ENCODE data around the gene ALDH4A1. TPM values are rescaled to one million over a fixed set of nuclear protein-coding genes. Genes with fewer than 3 reads are reported as not detected.

The ALDH4A1 gene
- total RNA-seq, 1 experiment from 2014 or later = 26.1 TPM

DNA sequence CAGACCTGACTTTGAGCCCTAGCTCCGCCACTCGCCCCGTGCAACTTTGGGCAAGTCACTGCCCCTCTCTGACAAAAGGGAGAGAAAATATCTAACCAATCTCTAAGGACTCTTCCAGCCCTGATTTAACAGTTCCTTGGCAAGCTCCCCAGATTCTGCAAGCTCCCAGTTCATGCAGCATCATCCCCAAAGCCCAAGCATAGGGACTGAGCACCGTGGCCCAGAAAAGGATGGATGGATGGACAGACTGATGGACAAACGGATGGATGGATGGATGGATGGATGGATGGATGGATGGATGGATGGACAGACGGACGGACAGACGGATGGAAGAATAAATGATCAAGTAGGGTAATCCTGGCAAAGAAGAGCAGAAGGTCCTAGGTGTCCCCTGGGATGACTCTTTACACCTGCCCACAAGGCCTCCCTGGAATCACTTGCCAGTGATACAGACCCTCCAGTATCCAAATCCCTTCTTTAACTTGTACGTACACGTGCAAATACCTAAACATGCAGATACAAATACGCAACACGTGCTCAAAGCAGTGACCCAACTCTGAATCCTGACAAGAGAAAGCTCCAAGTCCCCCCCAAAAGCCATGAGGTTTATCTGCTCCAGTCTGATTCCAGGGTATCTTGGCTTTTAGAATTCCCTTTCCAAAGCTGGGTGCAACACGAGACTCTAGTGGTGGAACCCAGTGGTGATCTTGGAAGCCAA, 38.1 kb upstream of the ALDH4A1 start:
- no peak overlapping the region for H3K56ac ChIP-seq (ENCODE audit: insufficient read length, low read depth, low read length)
- no peaks in the 10 kb centered on the region for H3K79me2 ChIP-seq (ENCODE audit: insufficient read depth, low read length)
- no peak overlapping the region for H3K23ac ChIP-seq (ENCODE audit: insufficient read length, low read depth, low read length)
- no peak overlapping the region for H3K4me3 Mint-ChIP-seq
- H4K20me1 ChIP-seq (ENCODE audit: control insufficient read depth, insufficient read depth, insufficient read length) = no peaks in the 10 kb centered on the region
- WGBS (ENCODE audit: extremely low coverage, insufficient read length, low lambda C conversion rate) = no CpG with 5 or more reads among the region's 13 CpGs
- no peaks in the 10 kb centered on the region for H3K9me3 ChIP-seq (ENCODE audit: control insufficient read depth, low read depth, low read length)
- H3K4me1 Mint-ChIP-seq = peaks cover 51 to 65% of the 10 kb centered on the region in 2 experiments
- no peaks in the 10 kb centered on the region; a peak in 1 of 7 replicates for H3K36me3 Mint-ChIP-seq (ENCODE audit: insufficient read depth in 1 of 3, low read depth in 3 of 3)
- no peaks in the 10 kb centered on the region for H3K27me3 ChIP-seq (ENCODE audit: insufficient read depth, low read length)
- H4K8ac ChIP-seq (replicated peaks; ENCODE audit: insufficient read length, low read depth, low read length) = no peak overlapping the region
- H3K9me3 Mint-ChIP-seq = no peaks in the 10 kb centered on the region; a peak in 2 of 5 replicates
- no peak overlapping the region for H4K91ac ChIP-seq (ENCODE audit: insufficient read length, low read depth, low read length)
- no peak overlapping the region for H3K4me2 ChIP-seq (ENCODE audit: insufficient read depth, insufficient read length, low read length)
- no peak for DNase-seq
- H2BK15ac ChIP-seq (ENCODE audit: low read depth, low read length) = no peak overlapping the region
- no peaks in the 10 kb centered on the region for H3K23me2 ChIP-seq (ENCODE audit: insufficient read length, low read depth, low read length, poor library complexity, severe bottlenecking)
- H3T11ph ChIP-seq (ENCODE audit: low read length) = no peak overlapping the region
- H2AFZ ChIP-seq (ENCODE audit: low read length) = no peak overlapping the region
- no peak overlapping the region for H2BK5ac ChIP-seq (ENCODE audit: insufficient read length, low read length)
- no peak overlapping the region for H4K5ac ChIP-seq (ENCODE audit: insufficient read length, low read depth, low read length)
- TF ChIP-seq, protein P1, sequence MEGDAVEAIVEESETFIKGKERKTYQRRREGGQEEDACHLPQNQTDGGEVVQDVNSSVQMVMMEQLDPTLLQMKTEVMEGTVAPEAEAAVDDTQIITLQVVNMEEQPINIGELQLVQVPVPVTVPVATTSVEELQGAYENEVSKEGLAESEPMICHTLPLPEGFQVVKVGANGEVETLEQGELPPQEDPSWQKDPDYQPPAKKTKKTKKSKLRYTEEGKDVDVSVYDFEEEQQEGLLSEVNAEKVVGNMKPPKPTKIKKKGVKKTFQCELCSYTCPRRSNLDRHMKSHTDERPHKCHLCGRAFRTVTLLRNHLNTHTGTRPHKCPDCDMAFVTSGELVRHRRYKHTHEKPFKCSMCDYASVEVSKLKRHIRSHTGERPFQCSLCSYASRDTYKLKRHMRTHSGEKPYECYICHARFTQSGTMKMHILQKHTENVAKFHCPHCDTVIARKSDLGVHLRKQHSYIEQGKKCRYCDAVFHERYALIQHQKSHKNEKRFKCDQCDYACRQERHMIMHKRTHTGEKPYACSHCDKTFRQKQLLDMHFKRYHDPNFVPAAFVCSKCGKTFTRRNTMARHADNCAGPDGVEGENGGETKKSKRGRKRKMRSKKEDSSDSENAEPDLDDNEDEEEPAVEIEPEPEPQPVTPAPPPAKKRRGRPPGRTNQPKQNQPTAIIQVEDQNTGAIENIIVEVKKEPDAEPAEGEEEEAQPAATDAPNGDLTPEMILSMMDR (conservative IDR thresholded peaks at IDR 0.05) = no peak
- H3K14ac ChIP-seq (ENCODE audit: insufficient read depth, low read length) = 0 out of 2 replicates have a peak overlapping the region, but pooled peaks have one; percentile 10
- H3K27ac Mint-ChIP-seq = peak overlapping the region in 2 of 3 experiments; percentile 95 to 96; a peak in 3 of 7 replicates
- H2BK20ac ChIP-seq (ENCODE audit: low read depth, low read length, poor library complexity, severe bottlenecking) = no peak overlapping the region
- no peaks in the 10 kb centered on the region; the same call in 1 of the 2 replicates for H3K27me3 Mint-ChIP-seq (ENCODE audit: low read depth)
- H2BK120ac ChIP-seq (ENCODE audit: low read depth, low read length, poor library complexity, severe bottlenecking) = no peak overlapping the region
- no peak overlapping the region for H3K27ac ChIP-seq (ENCODE audit: insufficient read length, low read depth, low read length)
- no peak overlapping the region for H3K4ac ChIP-seq (ENCODE audit: low read depth, low read length)
- no peaks in the 10 kb centered on the region for H3K79me1 ChIP-seq (ENCODE audit: insufficient read depth, low read depth, low read length, poor library complexity, severe bottlenecking)
- H3K9ac ChIP-seq (ENCODE audit: extremely low read depth, insufficient read length, low read length) = no peak overlapping the region
- H2AK5ac ChIP-seq (ENCODE audit: insufficient read length, low read length) = no peak overlapping the region
- no peak overlapping the region for H2BK12ac ChIP-seq (ENCODE audit: insufficient read length, low read depth, low read length)
- H3K18ac ChIP-seq (ENCODE audit: insufficient read length, low read depth, low read length) = peak overlapping the region; percentile 15
- H3K4me1 ChIP-seq (ENCODE audit: insufficient read depth, low read length) = peaks cover 5% of the 10 kb centered on the region; the same call in 1 of the 2 replicates
